Esophagus squamous epithelium (tissue), 5 donors: Measurements from ENCODE around the gene HSD11B2. TPM values are rescaled to one million over a fixed set of nuclear protein-coding genes. Genes with fewer than 3 reads are reported as not detected.

Source experiments
- DNase-seq: peaks from one replicate; lab custom pipeline; 2025; lab: John Stamatoyannopoulos, UW
- H3K27ac ChIP-seq, 4 donors: fragments of 200-600 bp; sonication (generic); one replicate each; pipeline ENCODE4 v1.5.1; 2016 to 2019; ENCODE audit warnings: mild to moderate bottlenecking in 1 of 4
- H3K27me3 ChIP-seq, 4 donors: fragments of 200-600 bp; sonication (generic); 1 replicate in 3 of 4; 2 replicates in 1 of 4; pipeline versions ENCODE4 v1.5.1 to v1.6.0; 2017 to 2021; ENCODE audit warnings: antibody characterized with exemption in 1 of 4
- H3K36me3 ChIP-seq, 3 donors: fragments of 200-600 bp; sonication (generic); one replicate each; pipeline ENCODE4 v1.5.1; 2016 to 2019
- H3K4me1 ChIP-seq, 3 donors: fragments of 200-600 bp; sonication (generic); one replicate each; pipeline ENCODE4 v1.5.1; 2017 to 2019
- H3K4me3 ChIP-seq, 4 donors: fragments of 200-600 bp; sonication (generic); 1 replicate in 3 of 4; 2 replicates in 1 of 4; pipeline ENCODE4 v1.5.1; 2016 to 2019; ENCODE audit warnings: mild to moderate bottlenecking in 2 of 4, moderate library complexity in 1 of 4
- H3K9me3 ChIP-seq, 3 donors: fragments of 200-600 bp; sonication (generic); one replicate each; pipeline ENCODE4 v1.5.1; 2016 to 2019
- POLR2A ChIP-seq, 4 donors: fragments of 450-650 bp; IDR thresholded peaks; one replicate each; pipeline ENCODE4 v1.6.1; 2017; ENCODE audit warnings: antibody characterized with exemption in 4 of 4, mild to moderate bottlenecking in 4 of 4, moderate library complexity in 3 of 4
- WGBS, 2 donors: methylation state at CpG; one replicate each; pipeline ENCODE4 v1.1.5; 2018; 5-methylcytosine and 5-hydroxymethylcytosine counted together
- intact Hi-C: fragments of 100-400 bp; cut with DNase I; formaldehyde crosslinking; loops from one replicate; pipeline ENCODE4 v1.15.0; 2022
- total RNA-seq, 4 donors: library from RNA; depleted of rRNA; stranded (reverse); fragments of >200 nt; gene quantifications; one replicate each; pipeline ENCODE4 v1.1.0, GENCODE V29; 2016
- TF ChIP-seq, protein P1 (sequence below), 6 experiments: fragments of 450-650 bp in 4 of 6; fragments of 200-600 bp in 2 of 6; sonication (generic) in 2 of 6; IDR thresholded peaks; one replicate each; pipeline ENCODE4 v1.5.1; 2016 to 2019; ENCODE audit warnings: antibody characterized with exemption in 6 of 6, mild to moderate bottlenecking in 4 of 6, moderate library complexity in 4 of 6
- donor health status: DM: yes; HTN: yes; CAD: no.

Gene HSD11B2
- total RNA-seq, 4 donors from 2014 or later, result 2.1 to 13.0 (median 6.7) TPM

DNA sequence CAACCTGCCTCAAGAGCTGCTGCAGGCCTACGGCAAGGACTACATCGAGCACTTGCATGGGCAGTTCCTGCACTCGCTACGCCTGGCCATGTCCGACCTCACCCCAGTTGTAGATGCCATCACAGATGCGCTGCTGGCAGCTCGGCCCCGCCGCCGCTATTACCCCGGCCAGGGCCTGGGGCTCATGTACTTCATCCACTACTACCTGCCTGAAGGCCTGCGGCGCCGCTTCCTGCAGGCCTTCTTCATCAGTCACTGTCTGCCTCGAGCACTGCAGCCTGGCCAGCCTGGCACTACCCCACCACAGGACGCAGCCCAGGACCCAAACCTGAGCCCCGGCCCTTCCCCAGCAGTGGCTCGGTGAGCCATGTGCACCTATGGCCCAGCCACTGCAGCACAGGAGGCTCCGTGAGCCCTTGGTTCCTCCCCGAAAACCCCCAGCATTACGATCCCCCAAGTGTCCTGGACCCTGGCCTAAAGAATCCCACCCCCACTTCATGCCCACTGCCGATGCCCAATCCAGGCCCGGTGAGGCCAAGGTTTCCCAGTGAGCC lies 5.8 kb downstream of the HSD11B2 start:
- H3K9me3 ChIP-seq, result no peaks in the 10 kb centered on the region
- H3K36me3 ChIP-seq, result peaks cover 6 to 59% (median 27%) of the 10 kb centered on the region in 3 donors
- no peaks in the 10 kb centered on the region for H3K27me3 ChIP-seq
- no peak for DNase-seq
- intact Hi-C loops, result no loop called here
- H3K4me3 ChIP-seq, result no peak overlapping the region
- 91 to 93% methylated on average over 7 to 17 of the region's 23 CpGs for WGBS, 2 donors
- H3K27ac ChIP-seq, result no peak overlapping the region
- TF ChIP-seq POLR2A (IDR thresholded peaks at IDR 0.05), result no peak
- TF ChIP-seq, protein P1, sequence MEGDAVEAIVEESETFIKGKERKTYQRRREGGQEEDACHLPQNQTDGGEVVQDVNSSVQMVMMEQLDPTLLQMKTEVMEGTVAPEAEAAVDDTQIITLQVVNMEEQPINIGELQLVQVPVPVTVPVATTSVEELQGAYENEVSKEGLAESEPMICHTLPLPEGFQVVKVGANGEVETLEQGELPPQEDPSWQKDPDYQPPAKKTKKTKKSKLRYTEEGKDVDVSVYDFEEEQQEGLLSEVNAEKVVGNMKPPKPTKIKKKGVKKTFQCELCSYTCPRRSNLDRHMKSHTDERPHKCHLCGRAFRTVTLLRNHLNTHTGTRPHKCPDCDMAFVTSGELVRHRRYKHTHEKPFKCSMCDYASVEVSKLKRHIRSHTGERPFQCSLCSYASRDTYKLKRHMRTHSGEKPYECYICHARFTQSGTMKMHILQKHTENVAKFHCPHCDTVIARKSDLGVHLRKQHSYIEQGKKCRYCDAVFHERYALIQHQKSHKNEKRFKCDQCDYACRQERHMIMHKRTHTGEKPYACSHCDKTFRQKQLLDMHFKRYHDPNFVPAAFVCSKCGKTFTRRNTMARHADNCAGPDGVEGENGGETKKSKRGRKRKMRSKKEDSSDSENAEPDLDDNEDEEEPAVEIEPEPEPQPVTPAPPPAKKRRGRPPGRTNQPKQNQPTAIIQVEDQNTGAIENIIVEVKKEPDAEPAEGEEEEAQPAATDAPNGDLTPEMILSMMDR (IDR thresholded peaks at IDR 0.05), result no peak
- peaks cover 7 to 41% (median 17%) of the 10 kb centered on the region in 3 donors for H3K4me1 ChIP-seq

DNA sequence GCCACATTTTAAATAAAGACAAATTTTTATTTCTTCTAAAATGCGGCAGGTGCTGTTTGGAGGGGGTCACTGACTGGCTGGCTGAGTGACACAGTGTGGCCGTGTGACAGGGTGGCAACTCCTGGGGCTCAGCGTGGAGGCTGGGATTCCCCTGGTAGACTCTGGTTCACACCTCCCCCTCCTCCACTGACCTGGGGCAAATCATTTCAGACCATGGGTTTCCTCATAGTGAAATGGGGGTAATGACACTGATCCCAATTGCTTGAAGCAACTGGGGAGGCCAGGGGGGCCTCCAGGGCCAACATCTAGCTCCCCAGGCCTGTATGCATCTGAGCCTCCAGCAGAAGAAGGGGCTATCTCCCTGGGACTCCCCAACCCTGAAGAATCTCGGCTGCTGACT lies 6.6 kb downstream of the HSD11B2 start:
- no peak for TF ChIP-seq POLR2A (IDR thresholded peaks at IDR 0.05)
- TF ChIP-seq, protein P1 (IDR thresholded peaks at IDR 0.05), result no peak
- intact Hi-C loops, result no loop called here
- no peak for DNase-seq
- peaks cover 5 to 41% (median 15%) of the 10 kb centered on the region in 3 donors for H3K4me1 ChIP-seq
- no peak overlapping the region for H3K4me3 ChIP-seq
- peaks cover 6 to 67% (median 27%) of the 10 kb centered on the region in 3 donors for H3K36me3 ChIP-seq
- H3K9me3 ChIP-seq, result no peaks in the 10 kb centered on the region
- WGBS, 2 donors, result 50 to 90% methylated on average over 2 to 3 of the region's 4 CpGs
- no peak overlapping the region for H3K27ac ChIP-seq
- H3K27me3 ChIP-seq, result no peaks in the 10 kb centered on the region

DNA sequence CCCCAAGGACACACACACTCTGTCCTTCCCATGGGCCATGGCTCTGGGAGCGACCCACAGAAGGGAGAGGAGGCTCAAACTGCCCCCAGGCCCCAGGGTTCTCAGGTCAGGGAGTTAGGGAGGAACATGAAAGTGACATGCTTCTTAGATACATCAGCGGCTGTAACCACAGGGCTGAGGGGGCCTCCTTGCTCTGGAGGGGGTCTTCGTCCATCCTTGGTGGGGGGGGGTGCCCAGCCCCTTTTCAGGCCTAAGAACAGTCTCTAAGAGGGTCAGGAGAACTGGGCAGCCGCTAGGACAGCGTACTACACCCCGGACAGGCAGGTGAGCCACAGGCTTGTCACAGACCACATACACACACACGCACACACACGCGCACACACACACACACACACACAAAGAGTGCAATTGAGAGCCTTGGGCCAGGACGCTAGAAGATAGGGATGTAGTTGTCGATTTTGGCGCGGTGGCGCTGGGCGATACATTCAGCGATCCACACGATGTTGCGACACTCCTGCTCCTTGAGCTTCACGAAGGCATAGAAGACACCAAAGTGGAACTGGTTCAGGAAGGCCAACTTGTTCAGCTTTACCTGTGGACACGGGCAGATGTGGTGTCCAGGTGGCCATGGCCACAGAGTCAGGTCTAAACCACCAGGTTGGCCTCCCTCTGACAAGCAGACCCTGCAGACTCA lies 7.3 kb downstream of the HSD11B2 start:
- H3K27ac ChIP-seq, result no peak overlapping the region
- intact Hi-C loops, result no loop called here

DNA sequence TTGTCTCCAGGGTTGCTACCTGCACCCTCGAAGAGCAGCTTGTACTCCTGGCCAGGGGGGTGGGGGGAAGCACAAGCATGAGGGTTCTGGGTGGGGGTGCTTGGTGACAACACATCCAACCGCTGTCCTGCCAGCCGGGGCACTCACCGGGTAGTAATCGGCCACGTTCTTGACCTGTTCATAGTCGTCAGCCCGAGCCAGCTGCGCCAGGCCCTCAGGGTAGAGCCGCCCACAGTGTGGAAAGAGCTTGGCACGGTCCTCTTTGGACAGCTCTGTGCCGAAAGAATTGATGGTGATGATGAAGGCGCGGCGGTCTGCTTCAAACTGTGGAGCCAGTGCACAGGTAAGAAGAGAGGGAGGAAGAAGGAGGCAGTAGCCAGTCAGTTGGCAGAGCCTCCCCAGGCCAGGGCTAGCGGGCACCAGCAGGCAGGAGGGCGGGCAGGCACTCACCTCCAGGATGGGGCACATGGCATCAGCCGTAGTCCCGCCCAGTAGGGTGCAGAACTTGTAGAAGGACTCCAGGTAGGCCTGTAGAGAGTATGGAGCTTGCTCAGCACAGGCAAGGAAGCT lies 8.0 kb downstream of the HSD11B2 start:
- Histone ChIP-seq H3K27me3 (no peaks in the 10 kb centered on the region), H3K4me1 (peaks cover 15 to 46% (median 16%) of the 10 kb centered on the region in 3 donors), H3K9me3 (no peaks in the 10 kb centered on the region), H3K4me3 (no peak overlapping the region), H3K36me3 (peaks cover 18 to 81% (median 27%) of the 10 kb centered on the region in 3 donors), H3K27ac (no peak overlapping the region)
- TF ChIP-seq, protein P1 (IDR thresholded peaks at IDR 0.05), result no peak
- no peak for TF ChIP-seq POLR2A (IDR thresholded peaks at IDR 0.05)
- intact Hi-C loops, result no loop called here
- WGBS, 2 donors, result 65% methylated on average over 5 of the region's 19 CpGs; no CpG with 5 or more reads in 1 of the 2 donors
- no peak for DNase-seq

More for the DNA sequence above, 7.3 kb downstream of the HSD11B2 start:
- H3K4me1 ChIP-seq, result peaks cover 10 to 41% (median 15%) of the 10 kb centered on the region in 3 donors
- 91 to 96% methylated on average over 16 of the region's 20 CpGs for WGBS, 2 donors
- TF ChIP-seq POLR2A (IDR thresholded peaks at IDR 0.05), result no peak
- TF ChIP-seq, protein P1 (IDR thresholded peaks at IDR 0.05), result no peak
- no peak overlapping the region for H3K4me3 ChIP-seq
- peaks cover 14 to 74% (median 27%) of the 10 kb centered on the region in 3 donors for H3K36me3 ChIP-seq
- H3K27me3 ChIP-seq, result no peaks in the 10 kb centered on the region
- no peaks in the 10 kb centered on the region for H3K9me3 ChIP-seq
- DNase-seq, result no peak

DNA sequence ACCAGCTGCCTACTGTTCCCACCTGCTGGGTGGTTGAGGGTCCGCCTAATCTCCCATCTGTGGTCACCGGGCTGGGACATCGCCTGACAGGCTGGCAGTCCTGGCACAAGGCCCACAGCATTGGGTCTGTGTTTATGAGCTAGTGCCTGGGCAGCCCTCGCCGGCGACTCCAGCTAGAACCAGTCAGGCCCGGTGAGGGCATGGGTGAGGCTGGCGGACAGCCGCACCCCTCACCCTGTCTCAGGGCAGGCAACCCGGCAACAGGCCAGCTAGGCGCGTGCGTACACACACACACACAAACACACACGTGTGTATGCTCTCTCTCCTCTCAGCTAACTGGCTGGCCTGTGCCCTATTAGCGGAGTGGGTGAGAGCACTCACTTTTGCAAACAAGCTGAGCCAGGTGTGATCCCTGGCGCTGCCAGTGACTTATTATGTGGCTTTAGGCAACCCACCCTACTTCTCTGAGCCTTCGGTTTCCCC lies 10.4 kb downstream of the HSD11B2 start:
- peaks cover 18 to 70% (median 34%) of the 10 kb centered on the region in 3 donors for H3K4me1 ChIP-seq
- H3K9me3 ChIP-seq, result no peaks in the 10 kb centered on the region
- DNase-seq, result no peak
- WGBS, 2 donors, result 53 to 86% methylated on average over 3 to 8 of the region's 17 CpGs
- H3K27me3 ChIP-seq, result no peaks in the 10 kb centered on the region
- H3K36me3 ChIP-seq, result peaks cover 26 to 92% (median 27%) of the 10 kb centered on the region in 3 donors
- TF ChIP-seq POLR2A (IDR thresholded peaks at IDR 0.05), result no peak
- TF ChIP-seq, protein P1 (IDR thresholded peaks at IDR 0.05), result no peak
- no peak overlapping the region for H3K4me3 ChIP-seq
- intact Hi-C loops, result no loop called here
- H3K27ac ChIP-seq, result peak overlapping the region; percentile 8 to 50 (median 42)
